Stimulated activated CD8-positive, alpha-beta memory T cell treated with anti-CD3 and anti-CD28 coated beads, Interleukin-4, amount 100 ng/mL, for 1 hour (primary cell): ENCODE results near the gene GYG2.
"Not testable (repeated sequence)": the region's sequence is repeated elsewhere in the genome, so short reads cannot be mapped to it uniquely, and the experiment has no call there.

Source experiments
- DNase-seq, 2 donors: peaks; one replicate each; pipeline ENCODE4 v3.0.0-alpha.2; 2020; ENCODE audit warnings: low read depth in 2 of 2, low spot score in 1 of 2

The GYG2 gene

GRCh38 chrX:2828344-2828958 is at the start of gene GYG2:
TSS of gene GYG2 (plus strand) at chrX:2828930. CDS start at chrX:2830189, 1,259 bp downstream.
- DNase-seq, result no peak

DNA sequence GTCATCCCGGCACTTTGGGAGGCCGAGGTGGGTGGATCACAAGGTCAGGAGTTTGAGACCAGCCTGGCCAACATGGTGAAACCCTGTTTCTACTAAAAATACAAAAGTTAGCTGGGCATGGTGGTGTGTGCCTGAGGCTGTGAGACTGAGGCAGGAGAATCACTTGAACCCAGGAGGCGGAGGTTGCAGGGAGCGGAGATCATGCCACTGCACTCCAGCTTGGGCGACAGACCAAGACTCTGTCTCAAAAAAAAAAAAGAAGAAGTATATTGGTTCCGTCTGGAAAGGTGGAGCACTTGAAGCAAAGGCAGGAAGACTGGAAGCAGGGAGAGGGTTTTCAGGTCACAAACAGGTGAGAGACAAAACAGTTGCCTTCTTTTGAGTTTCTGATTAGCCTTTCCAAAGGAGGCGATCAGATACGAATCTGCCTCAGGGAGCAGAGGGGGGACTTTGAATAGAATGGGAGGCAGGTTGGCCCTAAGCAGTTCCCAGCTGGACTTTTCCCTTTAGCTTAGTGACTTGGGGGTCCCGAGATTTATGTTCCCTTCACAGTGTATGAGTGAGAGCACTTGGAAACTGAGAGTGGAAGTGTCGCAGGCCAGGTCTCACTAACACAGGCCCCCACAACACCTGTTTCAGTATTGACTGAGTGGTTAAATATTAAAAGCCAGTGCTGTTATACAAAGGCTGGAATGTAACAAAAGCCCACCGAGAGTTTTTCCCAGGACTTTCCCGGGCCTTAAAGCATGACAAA is 48.1 kb upstream of the GYG2 start:
- DNase-seq, result not testable (repeated sequence)

GRCh38 chrX:2781226-2781571 is 47.5 kb upstream of the GYG2 start:
- no peak for DNase-seq

DNA sequence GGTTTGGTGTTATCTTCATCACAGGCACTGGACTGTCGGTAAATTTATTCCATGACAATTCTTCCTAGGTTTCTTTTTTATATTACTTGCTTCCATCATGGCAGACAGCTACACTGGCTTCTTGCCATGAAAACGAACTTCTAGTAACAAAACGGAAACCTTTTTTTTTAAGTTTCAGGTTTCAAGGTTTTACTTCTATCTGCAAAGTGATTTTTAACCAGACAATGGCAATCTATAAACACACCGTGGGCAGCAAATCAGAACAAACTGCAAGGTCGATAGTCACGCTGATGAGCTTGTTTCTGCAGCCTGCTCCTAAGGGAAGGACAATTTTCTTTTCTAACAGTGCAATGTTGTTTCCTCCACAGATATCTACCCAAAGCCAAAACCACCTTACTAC is 47.0 kb upstream of the GYG2 start:
- DNase-seq, result no peak

- no peak for DNase-seq
These were observed 46.6 kb upstream of the GYG2 start for GRCh38 chrX:2782171-2782570.

GRCh38 chrX:2782778-2783177 is 46.0 kb upstream of the GYG2 start:
- DNase-seq, result no peak

DNA sequence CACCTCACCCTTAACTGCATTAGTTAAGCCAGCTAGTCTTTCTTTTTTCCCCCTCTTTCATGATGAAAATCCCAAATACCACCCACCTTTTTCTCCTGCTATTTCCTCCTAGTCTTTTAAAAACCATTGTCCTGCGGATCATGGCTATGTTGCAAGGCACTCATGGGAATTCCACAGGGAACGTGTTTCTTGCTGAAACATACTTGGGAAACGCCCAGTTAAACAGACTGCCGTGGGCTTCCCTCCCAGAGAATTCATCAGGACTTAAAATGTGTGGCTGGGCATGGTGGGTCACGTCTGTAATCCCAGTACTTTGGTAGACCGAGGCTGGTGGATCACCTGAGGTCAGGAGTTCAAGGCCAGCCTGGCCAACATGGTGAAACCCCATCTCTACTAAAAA is 44.7 kb upstream of the GYG2 start:
- no peak for DNase-seq

- no peak for DNase-seq
These were observed 43.2 kb upstream of the GYG2 start for GRCh38 chrX:2785538-2785937.

GRCh38 chrX:2788980-2789379 is 39.8 kb upstream of the GYG2 start:
- no peak for DNase-seq

DNA sequence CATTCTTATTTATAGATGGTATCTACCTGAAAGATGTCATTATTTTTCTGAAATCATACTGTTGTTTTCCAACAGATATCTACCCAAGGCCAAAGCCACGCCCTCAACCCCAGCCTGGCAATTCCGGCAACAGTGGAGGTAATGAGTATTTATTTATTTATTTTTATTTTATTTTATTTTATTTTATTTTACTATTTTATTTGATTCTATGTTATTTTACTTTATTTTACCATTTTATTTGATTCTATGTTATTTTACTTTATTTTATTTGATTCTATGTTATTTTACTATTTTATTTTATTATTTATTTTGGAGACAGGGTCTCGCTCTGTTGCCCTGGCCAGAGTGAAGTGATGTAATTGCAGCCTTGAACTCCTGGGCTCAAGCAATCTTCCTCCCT is 39.2 kb upstream of the GYG2 start:
- DNase-seq, result no peak

- no peak for DNase-seq
These were observed 35.0 kb upstream of the GYG2 start for GRCh38 chrX:2793752-2794151.

DNA sequence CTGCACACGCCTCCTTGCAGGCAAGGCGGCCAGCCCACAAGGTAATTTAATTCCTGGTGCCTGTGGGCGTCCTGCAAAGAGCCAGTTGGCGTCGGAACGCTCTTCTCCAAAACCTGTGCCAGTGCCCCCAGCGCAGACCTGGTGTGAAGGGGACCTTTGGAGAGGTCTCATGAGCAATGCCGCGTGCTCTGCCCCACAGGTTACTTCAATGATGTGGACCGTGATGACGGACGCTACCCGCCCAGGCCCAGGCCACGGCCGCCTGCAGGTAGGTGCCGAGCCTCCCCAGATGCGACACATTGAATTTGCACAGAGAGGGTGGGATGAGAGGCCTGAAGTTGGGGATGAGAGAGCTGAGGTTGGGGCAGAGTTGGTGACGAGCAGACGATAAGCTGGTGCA is 34.4 kb upstream of the GYG2 start:
- DNase-seq, result no peak

- not testable (repeated sequence) for DNase-seq
These were observed 31.9 kb upstream of the GYG2 start for GRCh38 chrX:2796808-2797207.

DNA sequence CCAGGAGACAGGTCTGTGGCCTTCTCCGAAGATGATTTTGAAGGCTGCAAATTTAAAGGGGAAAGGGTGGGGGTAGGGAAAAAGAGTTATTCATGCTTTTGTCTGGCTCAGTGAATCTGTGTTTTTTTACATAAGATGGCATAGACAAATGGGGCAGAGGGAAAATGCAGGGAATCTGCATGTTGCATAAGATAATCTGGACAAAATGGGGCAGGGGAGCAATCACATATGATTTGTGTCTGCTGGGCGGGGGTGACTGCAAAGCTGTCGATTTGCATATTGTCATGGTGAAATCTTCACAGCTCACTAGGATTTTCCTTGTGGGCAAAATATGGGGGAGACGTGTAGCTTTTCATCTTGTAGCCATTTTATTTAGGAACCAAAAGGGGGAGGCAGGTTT is 29.4 kb upstream of the GYG2 start:
- no peak for DNase-seq

GRCh38 chrX:2799980-2800379 is 28.8 kb upstream of the GYG2 start:
- DNase-seq, result not testable (repeated sequence)

GRCh38 chrX:2801223-2801622 is 27.5 kb upstream of the GYG2 start:
- no peak for DNase-seq

DNA sequence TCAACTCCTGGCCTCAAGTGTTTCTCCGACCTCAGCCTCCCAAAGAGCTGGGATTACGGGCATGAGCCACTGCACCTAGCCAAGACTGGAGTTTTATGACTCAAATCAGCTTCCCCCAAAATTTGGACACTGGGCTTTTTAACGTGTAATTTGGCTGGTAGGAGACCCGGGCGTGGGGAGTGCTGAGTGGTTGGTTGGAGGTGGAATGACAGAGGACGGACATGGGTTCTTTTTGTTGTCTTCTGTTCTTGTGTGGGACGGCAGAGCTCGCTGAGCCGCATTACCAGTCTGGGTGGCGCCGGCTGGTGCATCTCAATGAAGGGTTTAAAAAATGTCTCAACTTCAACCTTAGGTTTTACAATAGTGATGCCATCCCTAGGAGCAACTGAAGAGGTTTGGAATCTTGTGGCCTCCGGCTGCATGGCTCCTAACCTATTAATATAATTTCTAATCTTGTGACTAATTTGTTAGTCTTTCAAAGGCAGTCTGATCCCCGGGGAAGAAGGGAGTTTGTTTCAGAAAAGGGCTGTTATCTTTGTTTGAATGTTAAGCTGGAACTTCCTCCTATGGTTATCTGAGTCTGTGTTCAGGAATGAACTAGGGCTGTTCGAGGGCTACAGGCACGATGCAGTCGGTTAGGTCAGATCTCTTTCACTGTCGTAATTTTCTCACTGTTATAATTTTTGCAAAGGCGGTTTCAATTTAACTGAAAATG is 26.2 kb upstream of the GYG2 start:
- DNase-seq, result not testable (repeated sequence)

DNA sequence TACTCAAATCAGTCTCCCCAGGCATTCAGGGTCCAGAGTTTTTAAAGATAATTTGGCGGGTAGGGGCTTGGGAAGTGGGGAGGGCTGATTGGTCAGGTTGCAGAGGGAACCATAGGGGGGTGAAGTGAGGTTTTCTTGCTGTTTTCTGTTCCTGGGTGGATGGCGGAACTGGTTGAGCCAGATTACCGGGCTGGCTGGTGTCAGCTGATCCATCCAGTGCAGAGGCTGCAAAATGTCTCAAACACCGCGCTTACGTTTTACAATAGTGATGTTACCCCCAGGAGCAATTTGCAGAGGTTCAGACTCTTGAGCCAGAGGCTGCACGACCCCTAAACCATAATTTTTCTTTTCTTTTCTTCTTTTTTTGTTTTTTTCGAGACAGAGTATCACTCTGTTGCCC is 25.2 kb upstream of the GYG2 start:
- not testable (repeated sequence) for DNase-seq

DNA sequence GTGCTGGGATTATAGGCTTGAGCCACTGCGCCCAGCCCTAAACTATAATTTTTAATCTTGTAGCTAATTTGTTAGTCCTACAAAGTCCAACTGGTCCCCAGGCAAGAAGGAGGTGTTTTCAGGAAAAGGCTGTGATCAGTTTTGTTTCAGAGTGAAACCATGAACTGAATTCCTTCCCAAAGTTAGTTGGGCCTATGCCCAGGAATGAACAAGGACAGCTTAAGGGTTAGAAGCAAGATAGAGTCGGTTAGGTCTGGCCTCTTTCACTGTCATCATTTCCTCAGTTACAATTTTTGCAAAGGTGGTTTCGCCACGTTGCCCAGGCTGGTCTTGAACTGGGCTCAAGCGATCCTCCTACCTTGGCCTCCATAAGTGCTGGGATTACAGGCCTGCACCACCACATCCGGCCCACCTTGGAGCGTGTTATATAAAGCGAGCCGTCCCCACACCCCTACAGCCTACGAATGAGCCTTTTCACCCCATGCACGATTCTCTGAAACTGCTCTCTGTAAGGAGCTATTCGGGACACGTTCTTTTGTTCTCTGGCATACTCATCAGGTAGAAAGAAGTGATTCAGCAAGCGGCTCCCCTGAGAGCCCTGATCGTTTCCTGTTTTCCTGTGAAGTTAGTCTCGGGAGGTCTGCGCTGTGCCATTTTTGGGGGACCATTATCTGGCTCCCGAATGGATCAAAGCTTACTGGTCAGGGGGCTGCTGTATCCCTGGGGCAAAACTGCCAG is 24.5 kb upstream of the GYG2 start:
- not testable (repeated sequence) for DNase-seq

- not testable (repeated sequence) for DNase-seq
These were observed 23.9 kb upstream of the GYG2 start for GRCh38 chrX:2804858-2805257.

DNA sequence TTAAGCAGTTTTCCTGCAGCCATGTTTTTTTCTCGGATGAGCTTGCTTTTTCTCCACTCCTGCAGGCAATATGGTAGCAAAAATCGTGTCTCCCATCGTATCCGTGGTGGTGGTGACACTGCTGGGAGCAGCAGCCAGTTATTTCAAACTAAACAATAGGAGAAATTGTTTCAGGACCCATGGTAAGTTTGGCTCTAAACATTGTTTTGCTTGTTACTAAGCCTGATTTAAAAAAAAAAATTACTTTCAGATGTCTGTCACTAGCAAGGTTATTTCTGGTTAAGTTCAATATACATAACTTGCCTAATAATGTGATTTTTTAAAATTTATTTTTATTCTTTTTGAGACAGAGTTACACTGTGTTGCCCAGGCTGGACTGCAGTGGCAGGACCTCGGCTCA is 17.5 kb upstream of the GYG2 start:
- DNase-seq, result no peak
